Fibroblast of villous mesenchyme (primary cell): ENCODE measurements around the gene RASL11B. TPM values are rescaled to one million over a fixed set of nuclear protein-coding genes. Genes with fewer than 3 reads are reported as not detected.

Experiments
- DNase-seq: peaks from one replicate; pipeline ENCODE4 v3.0.0-alpha.2; 2010; ENCODE audit warnings: low read depth
- H3K4me3 ChIP-seq: 2 replicates; pipeline ENCODE4 v1.5.1; 2011; ENCODE audit warnings: low read depth, mild to moderate bottlenecking, low read length
- CTCF ChIP-seq: IDR thresholded peaks from 2 replicates; pipeline ENCODE4 v1.5.1; 2012; ENCODE audit warnings: low read depth, mild to moderate bottlenecking, low read length; ENCODE audit not compliant: insufficient read depth
- total RNA-seq: library from RNA; depleted of rRNA; stranded (reverse); fragments of >200 nt; gene quantifications from 2 replicates; pipeline ENCODE4 v1.2.3, GENCODE V29; 2012

The RASL11B gene, protein sequence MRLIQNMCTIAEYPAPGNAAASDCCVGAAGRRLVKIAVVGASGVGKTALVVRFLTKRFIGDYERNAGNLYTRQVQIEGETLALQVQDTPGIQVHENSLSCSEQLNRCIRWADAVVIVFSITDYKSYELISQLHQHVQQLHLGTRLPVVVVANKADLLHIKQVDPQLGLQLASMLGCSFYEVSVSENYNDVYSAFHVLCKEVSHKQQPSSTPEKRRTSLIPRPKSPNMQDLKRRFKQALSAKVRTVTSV
- total RNA-seq: 0.43 and 1.3 TPM in 2 replicates

DNA sequence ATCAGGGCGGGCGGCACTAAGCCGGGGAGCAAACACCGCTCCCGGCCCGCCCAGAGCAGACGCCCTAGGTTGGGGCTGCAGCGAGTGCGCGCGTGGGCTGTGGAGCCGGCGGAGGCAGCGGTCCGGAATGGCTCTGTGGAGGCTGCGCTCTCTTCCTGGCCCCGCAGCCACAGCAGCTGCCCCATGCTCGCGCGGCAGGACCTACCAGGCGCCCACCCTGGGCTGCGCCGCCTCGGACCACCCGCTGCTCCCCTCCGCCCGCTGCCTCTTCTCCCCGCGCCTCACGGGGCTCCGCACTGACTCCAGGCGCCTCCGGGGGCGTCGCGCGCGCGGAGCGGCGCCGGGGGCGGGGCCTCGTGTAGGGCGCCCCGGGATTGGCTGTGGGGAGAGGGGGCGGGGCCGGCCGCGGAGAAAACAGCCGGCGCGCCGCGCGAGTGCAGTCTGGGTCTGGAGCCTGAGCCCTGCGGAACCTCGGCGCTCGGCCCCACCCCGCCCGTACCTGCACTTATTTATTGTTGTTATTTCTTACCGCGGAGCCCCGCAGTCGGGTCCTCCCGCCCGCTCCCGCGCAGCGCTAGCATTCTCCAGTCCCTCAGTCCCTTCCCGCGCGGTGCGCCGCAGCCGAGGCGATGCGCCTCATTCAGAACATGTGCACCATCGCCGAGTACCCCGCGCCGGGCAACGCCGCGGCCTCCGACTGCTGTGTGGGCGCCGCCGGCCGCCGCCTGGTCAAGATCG is at the start of gene RASL11B:
Gene RASL11B (plus strand): TSS at position 439 of the 738 bp plus-strand sequence. CDS start 191 bp downstream, at position 630.
- peak within 1 kb of the TSS; percentile 67 for H3K4me3 ChIP-seq
- peak; percentile 73 for DNase-seq
- no peak for TF ChIP-seq CTCF

GRCh38 chr4:52813546-52813945 is 48.6 kb upstream of the RASL11B start:
- H3K4me3 ChIP-seq: no peak overlapping the region
- peak; percentile 20 for DNase-seq
- TF ChIP-seq CTCF: no peak

GRCh38 chr4:52822583-52822971 is 39.5 kb upstream of the RASL11B start:
- peak; percentile 95 for DNase-seq
- TF ChIP-seq CTCF: no peak
- no peak overlapping the region for H3K4me3 ChIP-seq

- no peak for TF ChIP-seq CTCF
- no peak overlapping the region for H3K4me3 ChIP-seq
- DNase-seq: peak; percentile 98
Observed at GRCh38 chr4:52822972-52823701, 39.0 kb upstream of the RASL11B start.

DNA sequence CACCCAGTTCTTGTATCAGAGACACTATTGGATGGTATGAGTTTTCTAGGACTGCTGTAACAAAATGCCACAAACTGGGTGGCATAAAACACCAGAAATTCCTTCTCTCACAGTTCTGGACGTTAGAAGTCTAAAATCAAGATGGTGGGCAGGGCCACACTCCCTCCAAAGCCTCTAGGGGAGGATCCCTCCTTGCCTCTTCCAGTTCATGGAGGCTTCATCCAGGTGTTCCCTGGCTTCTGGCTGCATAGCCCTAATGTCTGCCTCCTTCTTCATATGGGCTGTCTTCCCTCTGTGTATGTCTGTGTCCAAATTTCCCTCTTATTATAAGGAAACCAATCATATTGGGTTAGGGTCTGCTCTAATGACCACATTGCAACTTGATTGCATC is 38.4 kb upstream of the RASL11B start:
- H3K4me3 ChIP-seq: no peak overlapping the region
- TF ChIP-seq CTCF: no peak
- DNase-seq: no peak

- TF ChIP-seq CTCF: no peak
- no peak for DNase-seq
- no peak overlapping the region for H3K4me3 ChIP-seq
Observed at GRCh38 chr4:52824270-52824602, 37.9 kb upstream of the RASL11B start.
